RWPE2 (cell line): ENCODE results near the gene C1QTNF1.
"Not testable (repeated sequence)": the region's sequence is repeated elsewhere in the genome, so short reads cannot be mapped to it uniquely, and the experiment has no call there.

Source experiments
- ATAC-seq: fragments of 200-7000 bp; cut with Tn5 transposase; 3 replicates; pipeline ENCODE4 v1.9.1; 2021; ENCODE audit warnings: low read depth
- DNase-seq: peaks from one replicate; pipeline ENCODE4 v3.0.0-alpha.2; 2020; ENCODE audit warnings: low spot score
- H3K27ac ChIP-seq: fragments of 450-650 bp; 2 replicates; pipeline ENCODE4 v1.5.1; 2017; ENCODE audit warnings: mild to moderate bottlenecking; ENCODE audit not compliant: poor library complexity, severe bottlenecking
- H3K27me3 ChIP-seq: fragments of 250-450 bp; sonication (Bioruptor Pico); 2 replicates; pipeline ENCODE4 v1.5.1; 2021; ENCODE audit warnings: mild to moderate bottlenecking, moderate library complexity; ENCODE audit not compliant: insufficient read depth, poor library complexity, severe bottlenecking
- H3K36me3 ChIP-seq: fragments of 250-450 bp; sonication (Bioruptor Pico); 2 replicates; pipeline ENCODE4 v1.5.1; 2020; ENCODE audit warnings: low read depth, mild to moderate bottlenecking, moderate library complexity
- H3K4me1 ChIP-seq: fragments of 250-450 bp; sonication (Bioruptor Pico); 2 replicates; pipeline ENCODE4 v1.5.1; 2021; ENCODE audit warnings: mild to moderate bottlenecking, moderate library complexity; ENCODE audit not compliant: insufficient read depth, poor library complexity, severe bottlenecking
- H3K4me3 ChIP-seq: fragments of 250-450 bp; sonication (Bioruptor Pico); 2 replicates; pipeline ENCODE4 v1.5.1; 2021; ENCODE audit warnings: mild to moderate bottlenecking, moderate library complexity; ENCODE audit not compliant: severe bottlenecking
- H3K9me3 ChIP-seq: fragments of 250-450 bp; sonication (Bioruptor Pico); 2 replicates; pipeline ENCODE4 v1.5.1; 2021; ENCODE audit warnings: mild to moderate bottlenecking, moderate library complexity; ENCODE audit not compliant: severe bottlenecking
- CTCF ChIP-seq: fragments of 450-650 bp; IDR thresholded peaks from one replicate; pipeline ENCODE4 v1.5.1; 2017; ENCODE audit warnings: mild to moderate bottlenecking, moderate library complexity; ENCODE audit not compliant: poor library complexity, severe bottlenecking

C1QTNF1 gene

DNA sequence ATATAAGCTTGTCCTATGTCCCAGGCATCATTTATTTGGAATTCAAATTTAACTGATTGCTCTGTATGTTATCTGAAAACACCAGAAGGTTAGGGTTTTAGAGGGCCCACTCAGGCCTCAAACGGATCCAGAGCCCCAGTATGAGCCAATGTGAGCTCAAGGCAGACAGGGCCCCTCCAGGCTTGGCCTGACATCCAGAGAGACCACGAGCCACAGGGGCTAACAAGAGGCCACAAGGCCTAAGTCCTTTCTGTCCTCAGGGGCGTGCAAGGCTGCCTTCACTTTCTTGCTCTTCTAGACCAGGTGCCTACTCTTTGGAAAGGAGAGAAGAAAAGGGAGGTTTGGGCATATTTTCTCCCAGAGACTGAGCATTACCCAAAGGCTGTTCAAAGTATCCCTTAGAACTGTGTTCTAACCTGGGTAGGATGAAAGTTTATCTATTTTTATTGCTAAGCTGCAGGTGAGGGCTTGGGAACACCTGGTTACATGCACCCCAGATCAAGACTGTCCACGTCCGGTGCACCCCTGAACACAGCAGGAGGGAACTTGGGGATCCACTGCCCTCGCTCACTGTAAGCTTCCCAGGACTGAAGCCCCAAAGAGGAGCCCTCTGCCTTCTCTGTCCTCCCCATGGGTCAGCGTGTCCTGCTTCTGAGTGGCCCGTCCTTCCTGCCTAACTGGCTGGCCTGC lies 49.2 kb downstream of the C1QTNF1 start:
- ATAC-seq, result no peak

DNA sequence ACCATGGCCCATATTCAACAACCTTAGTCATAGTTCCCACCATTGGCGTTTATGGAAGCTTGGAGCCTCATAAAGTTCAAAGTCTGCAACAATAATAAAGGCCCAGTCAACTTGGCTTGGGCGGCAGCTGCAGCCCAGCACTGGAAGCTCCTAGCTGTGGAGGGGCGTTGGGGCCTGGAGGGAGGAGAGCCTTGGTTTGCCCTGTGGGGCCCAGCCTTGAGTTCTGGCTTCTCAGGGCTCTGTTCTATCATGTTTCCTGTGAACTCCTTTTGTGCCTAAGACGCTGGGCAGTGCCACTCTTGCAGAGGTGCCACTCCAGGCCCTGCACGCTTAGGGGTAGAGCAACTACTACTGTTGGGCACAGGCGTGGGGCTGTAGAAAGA lies 49.7 kb downstream of the C1QTNF1 start:
- H3K27me3 ChIP-seq, result no peaks in the 10 kb centered on the region
- DNase-seq, result no peak
- no peak overlapping the region for H3K4me3 ChIP-seq
- peaks cover 8% of the 10 kb centered on the region for H3K4me1 ChIP-seq
- H3K36me3 ChIP-seq, result peaks cover 15% of the 10 kb centered on the region
- H3K9me3 ChIP-seq, result no peaks in the 10 kb centered on the region
- no peak for ATAC-seq
- no peak overlapping the region for H3K27ac ChIP-seq
- no peak for TF ChIP-seq CTCF

More for the DNA sequence above, 49.2 kb downstream of the C1QTNF1 start:
- peaks cover 9% of the 10 kb centered on the region for H3K36me3 ChIP-seq
- DNase-seq, result no peak
- H3K9me3 ChIP-seq, result no peaks in the 10 kb centered on the region
- H3K27me3 ChIP-seq, result no peaks in the 10 kb centered on the region
- peaks cover 8% of the 10 kb centered on the region for H3K4me1 ChIP-seq
- H3K4me3 ChIP-seq, result no peak overlapping the region
- H3K27ac ChIP-seq, result no peak overlapping the region
- no peak for TF ChIP-seq CTCF

GRCh38 chr17:79074121-79074648 lies 50.2 kb downstream of the C1QTNF1 start:
- H3K27ac ChIP-seq, H3K4me1 ChIP-seq, H3K27me3 ChIP-seq, ATAC-seq, H3K9me3 ChIP-seq, DNase-seq: not testable (repeated sequence)
- Histone ChIP-seq H3K4me3 (peak overlapping the region; percentile 93), H3K36me3 (peaks cover 19% of the 10 kb centered on the region)

DNA sequence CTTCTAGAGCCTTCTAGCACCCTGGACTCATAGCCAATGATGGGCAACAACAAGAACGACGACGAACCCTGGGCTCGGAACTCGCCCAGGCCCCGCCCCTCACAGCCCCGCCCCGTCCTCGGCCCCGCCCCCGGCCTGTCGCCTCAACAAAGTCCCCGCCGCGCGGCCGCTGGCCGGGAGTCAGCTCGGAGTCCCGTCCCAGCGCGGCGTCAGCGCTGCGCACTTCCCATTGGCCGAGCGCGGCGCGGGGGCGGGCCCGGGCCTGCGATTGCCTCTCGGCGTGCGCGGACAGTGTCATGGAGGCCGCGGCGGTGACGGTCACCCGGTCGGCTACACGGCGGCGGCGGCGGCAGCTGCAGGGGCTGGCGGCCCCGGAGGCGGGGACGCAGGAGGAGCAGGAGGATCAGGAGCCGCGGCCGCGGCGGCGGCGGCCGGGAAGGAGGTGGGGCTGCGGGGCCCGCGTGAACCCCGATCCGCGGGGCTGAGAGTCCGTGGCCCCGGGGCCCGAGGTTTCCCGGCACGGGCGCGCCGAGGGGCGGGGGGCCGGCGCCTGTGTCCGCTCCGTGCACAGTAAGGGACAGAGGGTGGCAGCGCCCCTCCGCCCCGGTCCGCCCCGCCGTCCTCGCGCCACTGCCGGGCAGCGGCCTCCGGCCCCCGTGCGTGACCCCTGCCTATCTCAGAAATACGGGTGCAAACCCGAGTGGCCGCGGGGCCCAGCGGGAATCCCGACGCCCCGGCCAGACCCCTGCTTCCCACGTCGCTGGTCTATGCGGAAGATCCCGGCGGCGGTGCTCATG lies 50.9 kb downstream of the C1QTNF1 start, which contains the start of gene ENGASE:
Gene ENGASE (plus strand): TSS at position 176 of the 797 bp plus-strand sequence. CDS start 121 bp downstream, at position 297.
- no peak for TF ChIP-seq CTCF
- H3K27ac ChIP-seq, result no peak within 1 kb of the TSS
- peak within 1 kb of the TSS; percentile 93 for H3K4me3 ChIP-seq
- peaks cover 23% of the 10 kb centered on the region for H3K36me3 ChIP-seq
- H3K9me3 ChIP-seq, result no peaks in the 10 kb centered on the region
- peaks cover 8% of the 10 kb centered on the region for H3K4me1 ChIP-seq
- no peaks in the 10 kb centered on the region for H3K27me3 ChIP-seq
- ATAC-seq (peak; percentile 93), DNase-seq (peak; percentile 93)

DNA sequence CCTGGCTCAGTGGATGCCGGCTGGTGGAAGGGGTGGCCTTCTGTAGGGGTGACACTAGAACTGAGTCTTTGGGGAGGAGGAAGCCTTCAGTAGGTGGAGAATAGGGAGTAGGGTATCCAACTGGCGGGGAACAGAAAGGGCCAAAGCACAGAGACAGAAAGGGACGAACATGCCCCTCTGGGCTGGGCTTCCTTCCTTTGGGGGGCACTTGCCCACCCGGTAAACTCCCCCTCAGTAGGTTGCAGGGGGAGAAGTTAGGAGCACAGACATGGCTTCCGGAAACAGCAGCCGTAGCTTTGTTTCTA lies 51.4 kb downstream of the C1QTNF1 start:
- H3K4me3 ChIP-seq, result peak overlapping the region; percentile 93
- TF ChIP-seq CTCF, result no peak
- H3K27me3 ChIP-seq, result no peaks in the 10 kb centered on the region
- H3K36me3 ChIP-seq, result peaks cover 25% of the 10 kb centered on the region
- DNase-seq (no peak), ATAC-seq (0 out of 3 replicates have a peak, but pooled peaks have one; percentile 8)
- no peak overlapping the region for H3K27ac ChIP-seq
- H3K9me3 ChIP-seq, result no peaks in the 10 kb centered on the region
- peaks cover 8% of the 10 kb centered on the region for H3K4me1 ChIP-seq
